Measurements from ENCODE around the gene TEAD1.

DNA sequence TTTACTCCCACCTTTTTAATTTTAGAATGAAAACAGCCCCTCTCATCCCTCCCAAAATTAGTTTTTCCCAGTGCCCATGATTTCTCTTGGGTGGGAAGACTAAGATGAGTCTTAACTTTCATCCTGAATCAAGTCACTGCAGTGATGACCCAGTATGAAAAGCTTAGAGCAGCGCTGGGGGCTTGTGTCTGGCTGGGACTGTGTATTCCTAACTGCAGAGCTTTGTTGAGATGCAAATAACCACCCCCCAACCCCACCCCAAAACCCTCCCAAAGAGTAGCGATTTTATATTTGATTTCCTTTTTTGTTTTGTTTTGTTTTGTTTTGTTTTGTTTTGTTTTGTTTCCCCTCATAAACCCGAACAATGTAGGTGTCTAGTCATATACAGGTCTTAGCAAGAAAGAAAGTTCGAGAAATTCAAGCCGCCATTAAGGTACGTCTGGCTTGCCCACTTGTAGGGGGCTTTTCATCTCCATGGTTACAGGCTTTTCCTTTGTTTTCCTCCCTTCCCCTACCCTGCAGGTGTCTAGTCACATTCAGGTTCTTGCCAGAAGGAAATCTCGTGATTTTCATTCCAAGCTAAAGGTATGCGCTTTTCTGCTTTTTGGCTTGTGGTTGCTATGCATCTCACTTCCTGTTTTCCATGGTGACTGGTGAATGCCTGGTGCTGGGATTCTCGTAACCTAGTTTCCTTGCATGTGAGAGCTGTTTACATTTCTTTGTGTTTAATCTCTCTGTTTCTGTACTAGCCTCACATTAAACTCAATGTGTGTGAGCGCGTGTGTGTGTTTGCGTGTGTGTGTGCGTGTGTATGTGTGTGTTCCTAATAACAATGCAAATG, 190.3 kb downstream of the TEAD1 start:
- TF ChIP-seq, protein P1, sequence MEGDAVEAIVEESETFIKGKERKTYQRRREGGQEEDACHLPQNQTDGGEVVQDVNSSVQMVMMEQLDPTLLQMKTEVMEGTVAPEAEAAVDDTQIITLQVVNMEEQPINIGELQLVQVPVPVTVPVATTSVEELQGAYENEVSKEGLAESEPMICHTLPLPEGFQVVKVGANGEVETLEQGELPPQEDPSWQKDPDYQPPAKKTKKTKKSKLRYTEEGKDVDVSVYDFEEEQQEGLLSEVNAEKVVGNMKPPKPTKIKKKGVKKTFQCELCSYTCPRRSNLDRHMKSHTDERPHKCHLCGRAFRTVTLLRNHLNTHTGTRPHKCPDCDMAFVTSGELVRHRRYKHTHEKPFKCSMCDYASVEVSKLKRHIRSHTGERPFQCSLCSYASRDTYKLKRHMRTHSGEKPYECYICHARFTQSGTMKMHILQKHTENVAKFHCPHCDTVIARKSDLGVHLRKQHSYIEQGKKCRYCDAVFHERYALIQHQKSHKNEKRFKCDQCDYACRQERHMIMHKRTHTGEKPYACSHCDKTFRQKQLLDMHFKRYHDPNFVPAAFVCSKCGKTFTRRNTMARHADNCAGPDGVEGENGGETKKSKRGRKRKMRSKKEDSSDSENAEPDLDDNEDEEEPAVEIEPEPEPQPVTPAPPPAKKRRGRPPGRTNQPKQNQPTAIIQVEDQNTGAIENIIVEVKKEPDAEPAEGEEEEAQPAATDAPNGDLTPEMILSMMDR (IDR thresholded peaks at IDR 0.05): no peak
- TF ChIP-seq POLR2A (IDR thresholded peaks at IDR 0.05): no peak
